Caco-2 (cell line): ENCODE measurements around the gene ALPP. TPM values are rescaled to one million over a fixed set of nuclear protein-coding genes. Genes with fewer than 3 reads are reported as not detected.

Experiments used
- BruUV-seq: library from RNA; stranded (reverse); fragments of 400-500 nt; replicated peaks from 2 replicates; lab custom pipeline; 2021; lab: Mats Ljungman, UMichigan
- CTCF ChIA-PET: fragments of 300-600 bp; sonication (Branson Sonifier 250); formaldehyde crosslinking; loops from one replicate; lab custom pipeline; 2022; ENCODE audit warnings: antibody characterized with exemption; lab: Charles Lee
- POLR2A ChIA-PET: fragments of 300-600 bp; sonication (Branson Sonifier 250); formaldehyde crosslinking; loops from one replicate; lab custom pipeline; 2022; ENCODE audit warnings: antibody characterized with exemption; lab: Charles Lee
- DNase-seq, 2 experiments: peaks; one replicate each; pipeline versions ENCODE4 v3.0.0 to v3.0.0-alpha.2; 2020 to 2022
- H3K27me3 ChIP-seq: replicated peaks from 2 replicates; pipeline ENCODE4 v1.6.0; 2011; ENCODE audit warnings: low read length; ENCODE audit not compliant: control insufficient read depth, insufficient read depth
- H3K36me3 ChIP-seq: 2 replicates; pipeline ENCODE4 v1.5.1; 2011; ENCODE audit warnings: low read length; ENCODE audit not compliant: control insufficient read depth, insufficient read depth
- H3K4me1 ChIP-seq: fragments of 250-450 bp; sonication (Bioruptor Pico); 2 replicates; pipeline ENCODE4 v1.5.1; 2020; ENCODE audit warnings: mild to moderate bottlenecking
- H3K4me3 ChIP-seq: 2 replicates; pipeline ENCODE4 v1.5.1; 2011; ENCODE audit warnings: low read depth, mild to moderate bottlenecking, control low read depth, low read length
- H3K9me3 ChIP-seq: fragments of 250-450 bp; sonication (Bioruptor Pico); 2 replicates; pipeline ENCODE4 v1.5.1; 2020; ENCODE audit warnings: mild to moderate bottlenecking, moderate library complexity
- H3K27ac Mint-ChIP-seq: one replicate; pipeline ENCODE4 v1.8.0; 2022; ENCODE audit warnings: mixed read lengths; ENCODE audit not compliant: unreplicated experiment
- H3K27me3 Mint-ChIP-seq: one replicate; pipeline ENCODE4 v1.8.0; 2022; ENCODE audit warnings: mixed read lengths; ENCODE audit not compliant: insufficient read depth, unreplicated experiment
- H3K36me3 Mint-ChIP-seq: one replicate; pipeline ENCODE4 v1.8.0; 2022; ENCODE audit warnings: mild to moderate bottlenecking, mixed read lengths; ENCODE audit not compliant: insufficient read depth, unreplicated experiment
- H3K4me1 Mint-ChIP-seq: one replicate; pipeline ENCODE4 v1.8.0; 2022; ENCODE audit warnings: low read depth, mixed read lengths; ENCODE audit not compliant: unreplicated experiment
- H3K4me3 Mint-ChIP-seq: one replicate; pipeline ENCODE4 v1.8.0; 2022; ENCODE audit warnings: mild to moderate bottlenecking, moderate library complexity, mixed read lengths; ENCODE audit not compliant: unreplicated experiment
- H3K9me3 Mint-ChIP-seq: one replicate; pipeline ENCODE4 v1.8.0; 2022; ENCODE audit warnings: mixed read lengths; ENCODE audit not compliant: unreplicated experiment
- CTCF ChIP-seq, 2 experiments: fragments of 200-600 bp in 1 of 2; IDR thresholded peaks; 1 replicate in 1 of 2; 2 replicates in 1 of 2; pipeline versions ENCODE4 v1.5.1 to v1.8.0; 2011 to 2022; ENCODE audit warnings: antibody characterized with exemption in 1 of 2, control low read depth in 1 of 2, inconsistent platforms in 1 of 2, low read depth in 1 of 2, low read length in 1 of 2, mild to moderate bottlenecking in 1 of 2, moderate library complexity in 1 of 2; ENCODE audit not compliant: insufficient read depth in 1 of 2, severe bottlenecking in 1 of 2, unreplicated experiment in 1 of 2
- intact Hi-C: fragments of 100-400 bp; cut with micrococcal nuclease; formaldehyde crosslinking; loops from one replicate; pipeline ENCODE4 v1.10.0; 2022; ENCODE audit not compliant: unreplicated experiment
- total RNA-seq: library from RNA; stranded (reverse); gene quantifications from 2 replicates; pipeline ENCODE4 v1.2.3, GENCODE V29; 2022

ALPP gene
- total RNA-seq, 1 experiment from 2014 or later, result 4.9 TPM

DNA sequence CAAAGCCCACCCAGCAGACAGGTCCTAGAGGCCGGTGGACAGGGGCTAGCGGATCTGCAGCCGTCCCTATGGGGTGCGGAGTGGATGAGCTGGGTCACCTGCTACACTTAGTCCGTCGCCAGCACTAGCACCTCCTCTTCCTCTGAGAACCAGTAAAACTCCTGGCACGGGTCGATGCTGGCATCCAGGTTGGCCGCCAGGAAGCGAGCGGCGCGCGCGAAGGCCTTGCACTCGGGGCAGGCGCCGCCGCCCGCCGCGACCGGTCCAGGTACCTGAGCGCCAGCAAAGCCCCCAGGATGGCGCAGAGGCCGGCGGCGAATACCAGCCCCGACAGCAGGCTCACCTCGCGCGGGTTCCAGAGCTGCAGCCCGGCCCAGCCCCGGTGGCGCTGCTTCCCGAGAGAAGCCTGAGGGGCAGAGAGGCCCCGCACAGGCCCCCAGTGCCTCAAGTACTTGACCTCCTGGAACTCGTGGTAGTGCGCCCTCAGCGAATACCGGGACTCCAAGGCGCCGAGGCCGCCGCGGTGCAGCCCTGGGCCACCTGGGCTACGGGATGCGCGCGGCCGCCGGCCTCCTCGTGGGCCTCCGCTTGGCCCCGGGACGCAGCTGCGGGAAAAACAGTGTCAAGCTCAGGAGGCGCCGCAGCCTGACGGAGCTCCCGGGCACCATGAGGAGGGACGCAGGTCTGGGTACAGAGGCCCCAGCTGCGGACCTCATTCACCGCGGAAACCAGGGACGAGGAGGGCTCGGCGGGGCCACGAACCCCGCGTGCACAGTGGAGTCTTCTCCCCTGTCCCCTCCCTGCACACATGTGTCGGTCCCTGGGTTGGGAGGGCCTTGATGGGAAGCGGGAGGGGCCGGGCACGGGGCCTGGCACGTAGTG lies 27.5 kb upstream of the ALPP start:
- no peaks in the 10 kb centered on the region for H3K27me3 ChIP-seq

DNA sequence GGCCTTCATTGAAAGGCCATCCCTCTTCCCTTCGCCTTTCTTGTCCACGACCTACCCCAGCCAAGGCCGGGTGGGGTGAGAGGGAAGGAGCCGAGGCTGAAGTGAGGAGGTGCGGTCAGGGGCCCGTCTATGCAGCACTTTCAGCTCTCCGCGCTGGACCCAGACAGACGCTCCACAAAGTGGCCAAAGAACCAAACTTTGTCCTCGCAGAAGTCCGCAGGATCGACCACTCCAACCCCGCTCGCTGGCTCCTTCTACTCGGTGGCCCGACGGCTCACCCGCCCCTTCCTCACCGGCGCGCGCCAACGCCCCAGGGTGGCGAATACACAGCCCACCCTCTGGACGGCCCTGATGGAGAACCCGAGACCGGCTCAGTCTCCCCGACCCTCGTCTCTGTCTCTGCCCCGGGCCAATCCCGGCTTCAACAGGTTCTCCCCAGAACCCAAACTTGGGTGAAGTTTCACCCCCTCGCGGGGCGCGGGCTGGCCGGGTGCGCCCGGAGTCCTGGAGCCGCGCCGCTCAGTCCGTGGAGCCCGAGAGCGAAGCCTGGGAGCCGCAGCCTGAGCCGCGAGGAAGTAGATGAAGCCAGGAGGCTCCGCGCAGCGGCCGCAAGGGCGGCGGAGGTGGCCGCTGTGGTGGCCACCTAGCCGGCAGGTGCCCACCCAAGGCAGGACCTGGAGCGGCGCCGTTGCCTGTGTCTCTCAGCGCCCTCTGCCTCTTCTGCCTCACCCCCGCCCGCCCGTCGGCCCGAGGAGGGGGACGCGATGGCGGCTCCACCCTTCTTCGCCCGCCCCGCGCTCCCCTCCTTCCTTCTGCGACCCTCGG lies 26.7 kb upstream of the ALPP start:
- H3K27me3 Mint-ChIP-seq, result no peaks in the 10 kb centered on the region

More for the DNA sequence above, 27.5 kb upstream of the ALPP start:
- no peaks in the 10 kb centered on the region for H3K4me1 Mint-ChIP-seq
- TF ChIP-seq CTCF (IDR thresholded peaks at IDR 0.05; ENCODE audit: insufficient read depth in 1 of 2, low read depth in 1 of 2, low read length in 1 of 2, severe bottlenecking in 1 of 2, unreplicated experiment in 1 of 2), result no peak
- no peak overlapping the region for H3K27ac Mint-ChIP-seq
- H3K36me3 Mint-ChIP-seq, result no peaks in the 10 kb centered on the region
- intact Hi-C loops, result no loop called here
- ChIA-PET CTCF (no interaction called here), POLR2A (no interaction called here)
- BruUV-seq, result no TSS peak
- DNase-seq, result peak in 1 of 2 experiments; percentile 18
- Histone ChIP-seq H3K9me3 (no peaks in the 10 kb centered on the region), H3K4me1 (peaks cover 6% of the 10 kb centered on the region), H3K36me3 (no peaks in the 10 kb centered on the region), H3K4me3 (no peak overlapping the region)
- H3K9me3 Mint-ChIP-seq, result no peaks in the 10 kb centered on the region
- no peak overlapping the region for H3K4me3 Mint-ChIP-seq
- H3K27me3 Mint-ChIP-seq, result no peaks in the 10 kb centered on the region

More for the DNA sequence above, 26.7 kb upstream of the ALPP start:
- Histone ChIP-seq H3K27me3 (no peaks in the 10 kb centered on the region), H3K4me3 (no peak overlapping the region), H3K36me3 (no peaks in the 10 kb centered on the region), H3K9me3 (no peaks in the 10 kb centered on the region), H3K4me1 (peaks cover 6% of the 10 kb centered on the region)
- no TSS peak for BruUV-seq
- ChIA-PET CTCF (no interaction called here), POLR2A (no interaction called here)
- Mint-ChIP-seq H3K4me1 (no peaks in the 10 kb centered on the region), H3K27ac (no peak overlapping the region), H3K9me3 (no peaks in the 10 kb centered on the region), H3K4me3 (no peak overlapping the region), H3K36me3 (no peaks in the 10 kb centered on the region)
- DNase-seq, result peak in 1 of 2 experiments; percentile 2
- intact Hi-C loops, result no loop called here
- TF ChIP-seq CTCF (IDR thresholded peaks at IDR 0.05; ENCODE audit: insufficient read depth in 1 of 2, low read depth in 1 of 2, low read length in 1 of 2, severe bottlenecking in 1 of 2, unreplicated experiment in 1 of 2), result no peak
